ENCODE results near the gene ODAM. TPM values are rescaled to one million over a fixed set of nuclear protein-coding genes. Genes with fewer than 3 reads are reported as not detected.

ODAM gene
- total RNA-seq, 1 experiment from 2014 or later = not detected

- no peaks in the 10 kb centered on the region for H3K36me3 ChIP-seq (ENCODE audit: control insufficient read depth in 1 of 2, insufficient read depth in 2 of 2, low read length in 2 of 2)
- no peak for DNase-seq (ENCODE audit: low read depth, low spot score)
- no peaks in the 10 kb centered on the region for H3K79me2 ChIP-seq (ENCODE audit: insufficient read depth, low read length)
- ChIA-PET POLR2A (no interaction called here), CTCF (no interaction called here), RAD21 (ENCODE audit: low non-redundant PET in 1 of 2, low total read pairs in 2 of 2, uncharacterized antibody in 2 of 2, unreplicated experiment in 2 of 2) (no interaction called here)
- no peak overlapping the region for H3K4me3 ChIP-seq (replicated peaks in 1 of 2; ENCODE audit: low read depth in 1 of 2, low read length in 2 of 2)
- no peak for ATAC-seq
- intact Hi-C loops (cut with micrococcal nuclease) = loop anchor here (5.0 to 10.0 kb wide), 2 partner anchors 325 to 377 kb away; no protein-coding TSS in a partner anchor
- H3K27ac ChIP-seq (ENCODE audit: low read depth, low read length) = no peak overlapping the region
- H3K4me1 ChIP-seq (ENCODE audit: control insufficient read depth in 1 of 2, insufficient read depth in 2 of 2, low read length in 2 of 2) = no peaks in the 10 kb centered on the region
- H3K27me3 ChIP-seq (ENCODE audit: insufficient read depth, low read length) = no peaks in the 10 kb centered on the region
- H4K20me1 ChIP-seq (ENCODE audit: insufficient read depth) = no peaks in the 10 kb centered on the region
- no peaks in the 10 kb centered on the region for H3K9me2 ChIP-seq (ENCODE audit: insufficient read depth)
- H3K4me2 ChIP-seq (ENCODE audit: low read length) = no peak overlapping the region
- H3K9ac ChIP-seq (ENCODE audit: low read length) = no peak overlapping the region
- no TSS peak for BruUV-seq (replicated peaks)
- TF ChIP-seq POLR2AphosphoS5 (IDR thresholded peaks at IDR 0.05; ENCODE audit: low read depth, low read length) = no peak
- TF ChIP-seq REST (IDR thresholded peaks at IDR 0.05; ENCODE audit: low read depth) = no peak
- no peak for TF ChIP-seq EZH2phosphoT487 (IDR thresholded peaks at IDR 0.05; ENCODE audit: borderline replicate concordance)
- TF ChIP-seq ZFX (IDR thresholded peaks at IDR 0.05) = no peak
- no peak for TF ChIP-seq CEBPB (IDR thresholded peaks at IDR 0.05; ENCODE audit: low read depth)
- TF ChIP-seq SIN3A (IDR thresholded peaks at IDR 0.05; ENCODE audit: low read depth) = no peak
- TF ChIP-seq SRF (IDR thresholded peaks at IDR 0.05; ENCODE audit: low read depth) = no peak
- TF ChIP-seq ELF1 (IDR thresholded peaks at IDR 0.05; ENCODE audit: borderline replicate concordance, low read depth) = no peak
- TF ChIP-seq SP1 (IDR thresholded peaks at IDR 0.05; ENCODE audit: low read depth) = no peak
- no peak for TF ChIP-seq EZH2 (IDR thresholded peaks at IDR 0.05)
- TF ChIP-seq CTCF (IDR thresholded peaks at IDR 0.05 in 2 of 3, conservative IDR thresholded peaks at IDR 0.05 in 1 of 3; ENCODE audit: borderline replicate concordance in 1 of 3, insufficient read depth in 1 of 3, low read depth in 2 of 3, low read length in 2 of 3) = no peak
- TF ChIP-seq ZBTB33 (IDR thresholded peaks at IDR 0.05; ENCODE audit: extremely low read depth, insufficient replicate concordance, low read length) = no peak
- TF ChIP-seq EGR1 (IDR thresholded peaks at IDR 0.05; ENCODE audit: low read depth) = no peak
- TF ChIP-seq, protein P1, sequence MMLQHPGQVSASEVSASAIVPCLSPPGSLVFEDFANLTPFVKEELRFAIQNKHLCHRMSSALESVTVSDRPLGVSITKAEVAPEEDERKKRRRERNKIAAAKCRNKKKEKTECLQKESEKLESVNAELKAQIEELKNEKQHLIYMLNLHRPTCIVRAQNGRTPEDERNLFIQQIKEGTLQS (IDR thresholded peaks at IDR 0.05) = no peak
- no peak for TF ChIP-seq YY1 (IDR thresholded peaks at IDR 0.05; ENCODE audit: extremely low read depth, insufficient replicate concordance, low read depth, low read length)
- TF ChIP-seq, protein P2, sequence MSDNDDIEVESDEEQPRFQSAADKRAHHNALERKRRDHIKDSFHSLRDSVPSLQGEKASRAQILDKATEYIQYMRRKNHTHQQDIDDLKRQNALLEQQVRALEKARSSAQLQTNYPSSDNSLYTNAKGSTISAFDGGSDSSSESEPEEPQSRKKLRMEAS (IDR thresholded peaks at IDR 0.05) = no peak
- no peak overlapping the region for H2AFZ ChIP-seq (ENCODE audit: low read depth, low read length, poor library complexity, severe bottlenecking)
- H3K9me3 ChIP-seq (ENCODE audit: control insufficient read depth in 1 of 2, insufficient read depth in 1 of 2, low read depth in 1 of 2, low read length in 2 of 2) = no peaks in the 10 kb centered on the region
These were observed 15.7 kb upstream of the ODAM start for GRCh38 chr4:70179811-70180210.

Data from HCT116 (cell line).